GM18909 (cell line): Measurements from ENCODE around the gene PEX14.
"Not testable (repeated sequence)": the region's sequence is repeated elsewhere in the genome, so short reads cannot be mapped to it uniquely, and the experiment has no call there.

Experiments used
- ATAC-seq: cut with Tn5 transposase; IDR thresholded peaks from one replicate; pipeline ENCODE4 v1.9.1; 2021; ENCODE audit warnings: mild to moderate bottlenecking; ENCODE audit not compliant: unreplicated experiment, poor library complexity

The PEX14 gene

GRCh38 chr1:10490286-10490970 lies 15.7 kb downstream of the PEX14 start:
- ATAC-seq, result no peak

DNA sequence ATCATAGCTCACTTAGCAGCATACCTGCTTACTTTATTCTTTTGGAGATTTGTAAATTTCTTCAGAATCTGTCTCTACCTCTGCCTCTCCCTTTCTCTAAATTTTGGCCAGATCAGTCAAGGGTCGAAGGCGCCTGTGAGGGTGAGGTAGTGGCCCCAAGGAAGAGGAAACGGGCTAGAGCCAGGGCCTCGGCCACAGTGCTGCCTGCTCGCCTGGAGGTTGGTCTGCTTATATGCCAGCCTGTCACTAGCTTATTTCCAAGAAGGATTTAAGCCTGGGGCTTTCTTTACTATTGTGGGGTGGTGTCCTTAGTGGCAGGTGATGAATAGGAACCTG lies 19.6 kb downstream of the PEX14 start:
- ATAC-seq, result no peak

DNA sequence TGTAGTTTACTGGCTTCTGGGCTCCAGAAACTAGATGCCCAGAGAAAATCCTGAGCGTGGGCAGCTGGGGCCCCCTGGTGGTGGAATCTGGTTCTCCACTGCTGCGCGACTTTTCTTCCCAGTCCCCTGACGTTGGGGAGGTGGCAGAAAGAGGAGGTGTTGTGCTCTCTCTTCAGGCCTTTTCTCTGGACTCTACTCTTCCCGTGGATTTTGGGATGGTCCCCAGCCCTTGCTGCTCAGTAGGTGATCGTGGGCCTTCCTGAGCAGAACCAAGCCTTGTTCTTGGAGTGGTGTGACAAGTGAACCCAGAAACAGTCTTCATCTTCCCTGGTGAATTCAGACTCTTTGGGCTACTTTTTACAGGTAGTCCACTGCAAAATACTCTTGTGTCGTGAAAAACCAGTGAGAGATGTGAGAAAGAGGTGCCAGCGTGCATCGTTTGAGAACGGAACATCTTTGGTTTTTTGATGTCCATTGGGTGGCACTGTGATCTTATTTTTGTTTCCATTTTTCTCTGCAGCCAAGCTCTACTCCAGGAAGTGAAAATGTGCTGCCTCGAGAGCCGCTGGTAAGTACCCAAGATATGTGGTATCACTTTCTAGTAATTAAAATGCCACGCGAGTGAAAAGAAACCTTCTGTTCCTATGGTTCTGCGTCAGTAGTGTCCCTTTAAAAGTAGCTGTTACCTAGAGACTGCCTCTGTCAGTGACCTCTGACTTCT lies 20.2 kb downstream of the PEX14 start:
- peak; percentile 76 for ATAC-seq

DNA sequence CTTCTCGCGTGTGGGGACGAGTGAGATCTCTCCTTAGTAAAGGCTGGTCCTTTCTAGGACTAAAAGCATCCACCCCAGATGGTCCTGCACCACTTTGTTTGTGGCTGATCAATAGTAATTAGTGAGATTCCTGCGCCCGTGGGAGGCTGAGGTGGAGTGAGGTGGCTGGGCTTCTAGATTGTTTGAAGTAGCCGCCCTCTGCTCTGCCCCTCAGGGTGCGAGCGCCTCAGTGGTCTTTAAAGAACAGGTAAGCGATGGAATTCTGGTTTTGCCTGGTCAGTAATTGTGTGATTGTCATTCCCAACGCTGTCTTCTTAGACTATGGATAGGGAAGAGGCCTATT lies 20.7 kb downstream of the PEX14 start:
- no peak for ATAC-seq

- no peak for ATAC-seq
These were observed 21.2 kb downstream of the PEX14 start for GRCh38 chr1:10495952-10496351.

DNA sequence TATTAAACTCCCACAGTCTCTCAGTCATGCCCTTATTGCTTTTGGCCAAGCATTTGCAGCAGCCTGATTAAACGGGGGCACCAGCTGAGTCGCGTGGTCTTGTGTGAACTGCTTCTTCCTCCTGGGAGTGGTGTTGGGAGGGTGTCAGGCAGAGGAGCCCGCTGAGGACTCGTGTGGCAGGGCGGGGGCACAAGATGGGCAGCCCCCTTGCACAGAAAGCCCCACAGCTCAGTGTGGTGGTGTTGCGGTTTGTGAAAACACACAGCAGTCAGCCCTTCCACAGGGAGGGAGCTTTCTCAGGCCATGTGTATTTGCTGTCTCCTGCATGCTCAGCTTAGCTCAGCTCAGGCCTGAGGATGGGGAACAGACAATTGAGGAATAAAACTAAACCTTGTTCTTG lies 22.4 kb downstream of the PEX14 start:
- no peak for ATAC-seq

- no peak for ATAC-seq
These were observed 23.5 kb downstream of the PEX14 start for GRCh38 chr1:10498231-10498630.

DNA sequence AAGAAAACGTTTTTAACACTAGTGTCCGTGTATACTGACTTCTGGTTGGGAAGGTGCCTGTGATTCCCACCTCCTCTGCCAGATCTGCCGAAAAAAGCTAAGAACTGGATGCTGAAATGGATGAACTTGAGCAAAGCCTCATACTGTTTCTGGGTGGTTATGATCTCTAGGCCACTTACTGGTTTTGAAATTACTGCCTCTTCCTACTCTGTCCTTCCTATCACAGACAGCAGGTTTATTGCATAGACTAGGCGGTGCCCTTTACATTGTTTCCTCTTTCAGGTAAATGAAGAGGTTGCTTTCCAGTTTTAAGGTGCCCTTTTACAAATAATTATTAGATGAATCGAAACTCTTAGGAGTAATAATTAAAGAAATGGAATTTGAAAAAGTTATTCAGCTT lies 27.5 kb downstream of the PEX14 start:
- no peak for ATAC-seq

- ATAC-seq, result no peak
These were observed 29.5 kb downstream of the PEX14 start for GRCh38 chr1:10504249-10504648.

GRCh38 chr1:10506046-10506676 lies 31.4 kb downstream of the PEX14 start:
- not testable (repeated sequence) for ATAC-seq

- ATAC-seq, result no peak
These were observed 31.9 kb downstream of the PEX14 start for GRCh38 chr1:10506677-10507047.

DNA sequence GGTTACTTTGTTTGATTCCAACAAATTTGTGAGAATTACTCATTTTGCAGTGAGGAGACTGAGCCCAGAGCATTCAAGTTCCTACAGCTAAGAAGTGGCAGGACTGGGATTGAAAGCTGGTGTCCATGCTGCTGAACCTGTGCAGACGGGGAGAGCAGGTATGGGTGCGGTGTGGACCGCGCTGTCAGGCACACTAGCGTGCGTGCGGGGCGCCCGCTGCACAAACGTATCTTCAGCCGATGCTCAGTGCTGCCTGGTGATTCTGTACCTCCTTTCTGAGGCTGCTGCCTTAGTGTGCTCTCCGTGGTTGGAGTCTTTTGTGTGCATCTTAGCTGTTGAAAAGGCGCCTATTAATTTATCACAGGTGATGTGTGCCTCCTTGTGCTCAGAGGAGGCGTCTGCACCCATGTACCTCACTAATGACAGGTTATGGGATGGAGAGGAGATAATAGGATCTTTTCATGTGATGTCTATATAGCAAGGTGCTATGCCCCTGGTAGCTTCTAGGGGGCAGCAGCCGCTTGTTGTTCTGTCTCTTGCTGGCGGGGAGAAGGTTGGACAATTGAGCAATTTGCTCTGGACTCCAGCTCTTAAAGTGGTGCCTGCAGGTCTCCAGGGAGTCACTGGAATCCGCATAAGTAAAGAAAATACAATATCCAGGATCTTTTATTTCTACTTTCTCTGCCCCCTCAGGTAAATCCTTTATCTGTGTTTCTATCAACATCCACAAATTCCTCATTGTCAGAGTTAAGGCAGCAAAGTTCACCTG lies 32.5 kb downstream of the PEX14 start:
- ATAC-seq, result no peak

GRCh38 chr1:10508511-10508951 lies 33.8 kb downstream of the PEX14 start:
- no peak for ATAC-seq

DNA sequence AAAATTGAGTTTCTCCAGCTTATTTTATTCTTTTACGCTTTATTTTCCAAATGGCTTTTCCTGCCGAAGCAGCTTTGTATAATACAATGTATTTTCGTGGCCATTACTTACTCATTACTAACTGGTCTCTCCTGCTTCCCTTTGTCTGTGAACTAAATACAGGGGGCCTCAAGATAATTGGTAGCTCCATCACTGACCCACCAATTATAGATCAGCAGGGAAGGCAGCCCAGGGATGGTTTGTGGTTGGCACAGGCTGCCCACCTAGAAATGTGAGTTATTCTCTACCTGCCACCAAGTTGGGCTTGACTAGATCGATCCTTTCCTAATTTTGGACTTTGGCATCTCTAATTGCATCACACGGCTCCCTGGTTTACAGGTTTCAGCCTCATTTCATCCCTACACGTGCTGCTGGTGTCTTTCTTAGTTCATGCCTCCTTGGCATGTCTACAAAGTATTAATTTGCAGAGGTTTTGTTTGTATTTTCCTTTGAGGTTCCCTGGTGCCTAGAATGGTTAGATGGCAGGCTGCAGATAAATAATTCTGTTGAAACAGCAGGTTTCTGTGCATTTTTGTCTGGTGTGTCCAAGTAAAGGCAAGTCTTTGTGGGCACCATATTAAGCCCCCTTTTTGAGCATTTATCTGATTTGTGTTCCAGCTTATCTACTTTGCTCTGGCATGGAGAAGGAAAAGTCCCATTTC lies 35.2 kb downstream of the PEX14 start:
- no peak for ATAC-seq

DNA sequence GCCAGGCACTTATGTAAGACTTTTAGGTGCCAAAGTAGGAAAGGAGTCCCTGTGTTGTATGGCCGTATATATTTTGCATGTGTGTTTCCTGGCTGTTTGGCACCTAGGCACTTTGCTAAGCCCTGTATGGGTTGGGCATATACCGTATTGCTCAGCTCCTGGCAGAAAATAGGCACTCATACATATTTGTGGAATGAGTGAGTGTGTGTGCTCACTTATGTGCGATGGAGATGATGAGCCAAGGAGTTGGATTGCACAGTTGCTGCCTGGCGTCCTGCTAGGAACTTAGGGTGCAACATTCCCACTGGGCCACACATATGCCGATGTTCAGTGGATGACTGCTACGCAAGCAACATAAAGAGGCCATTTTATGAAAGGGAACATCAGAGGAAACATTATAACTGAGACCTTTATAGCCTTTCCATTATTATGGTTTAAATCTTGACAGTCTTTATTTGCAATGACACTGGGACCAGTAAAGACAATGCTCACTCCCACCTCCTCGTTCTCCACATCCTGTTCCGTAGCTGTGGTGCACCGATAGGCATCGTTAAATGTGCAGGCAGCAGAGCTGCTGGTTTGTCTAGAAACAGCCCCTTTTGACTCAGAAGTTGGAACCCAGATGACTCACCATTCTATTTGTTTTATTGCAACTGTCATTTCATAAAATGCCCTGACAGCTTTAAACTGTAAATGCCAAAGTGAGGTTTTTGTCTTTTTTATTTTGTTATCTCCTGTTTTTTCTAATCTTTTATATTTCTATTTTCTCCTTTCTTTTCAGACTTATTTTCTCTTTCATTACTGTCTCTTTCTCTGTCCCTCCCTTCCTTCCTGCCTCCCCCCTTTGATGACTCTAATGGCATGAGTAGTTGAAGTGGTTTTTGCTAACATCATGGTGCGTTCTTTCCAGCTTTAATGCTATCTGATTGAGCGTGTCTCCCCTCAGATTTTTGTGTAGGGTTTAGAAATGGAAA lies 36.1 kb downstream of the PEX14 start:
- peak; percentile 78 for ATAC-seq

- no peak for ATAC-seq
These were observed 36.7 kb downstream of the PEX14 start for GRCh38 chr1:10511494-10511885.

GRCh38 chr1:10513199-10513598 lies 38.4 kb downstream of the PEX14 start:
- no peak for ATAC-seq

DNA sequence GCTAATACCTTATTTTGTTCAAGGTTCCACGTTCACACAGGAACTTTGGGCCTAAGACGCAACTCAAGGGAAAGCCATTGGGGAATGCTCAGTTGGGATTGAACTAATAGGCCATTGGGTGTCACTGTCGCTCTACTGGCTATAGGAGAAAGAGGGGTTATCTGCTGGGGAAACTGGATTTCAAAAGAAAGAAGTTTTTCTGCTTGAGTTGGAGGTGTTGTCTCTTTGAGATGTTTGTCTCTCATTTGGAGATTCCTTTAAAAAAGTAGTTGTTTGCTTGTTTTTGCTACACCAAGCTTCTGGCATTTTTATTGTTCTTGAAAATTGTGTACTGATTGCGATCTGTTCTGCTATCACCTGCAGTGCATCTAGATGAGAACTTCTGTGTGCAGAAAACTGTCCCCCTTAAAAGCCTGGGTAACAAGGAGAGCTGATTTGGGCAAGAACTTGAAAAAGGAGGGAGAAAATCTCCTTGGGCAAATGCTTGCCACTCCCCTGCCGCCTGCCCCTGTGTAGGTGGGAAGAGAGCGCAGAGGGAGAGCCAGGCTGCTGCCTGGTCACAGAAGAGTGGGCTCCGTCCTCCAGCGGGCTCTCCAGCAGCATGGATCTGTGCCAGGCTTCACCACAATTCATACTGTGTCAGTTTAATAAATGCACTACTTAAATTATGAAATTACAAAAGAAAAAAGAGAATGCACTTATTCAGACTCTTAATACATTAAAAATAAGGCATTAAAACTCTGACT lies 39.9 kb downstream of the PEX14 start:
- no peak for ATAC-seq
